IPS DF 6.9 (cell line): Measurements from ENCODE around the gene DMXL1.
A peak's percentile ranks its signal among the peaks of the same experiment; 100 is the strongest.

ENCODE experiments used
- DNase-seq: peaks from one replicate; pipeline ENCODE4 v3.0.0-alpha.2; 2013; ENCODE audit warnings: low read depth, low spot score
- H3K27ac ChIP-seq: one replicate; pipeline ENCODE4 v1.5.1; 2013; ENCODE audit warnings: low read length, control low read depth
- H3K27me3 ChIP-seq: 2 replicates; pipeline ENCODE4 v1.6.1; 2013; ENCODE audit warnings: mild to moderate bottlenecking, low read length; ENCODE audit not compliant: control insufficient read depth, insufficient read depth
- H3K36me3 ChIP-seq: 2 replicates; pipeline ENCODE4 v1.6.1; 2013; ENCODE audit warnings: low read length; ENCODE audit not compliant: control insufficient read depth, insufficient read depth
- H3K4me1 ChIP-seq: 2 replicates; pipeline ENCODE4 v1.6.1; 2013; ENCODE audit warnings: low read length; ENCODE audit not compliant: control insufficient read depth, insufficient read depth
- H3K4me3 ChIP-seq: 2 replicates; pipeline ENCODE4 v1.5.1; 2013; ENCODE audit warnings: mild to moderate bottlenecking, low read length
- H3K9me3 ChIP-seq: 2 replicates; pipeline ENCODE4 v1.6.1; 2013; ENCODE audit warnings: low read length, inconsistent platforms; ENCODE audit not compliant: control insufficient read depth, insufficient read depth
- WGBS: extraction: QIAGEN DNeasy Blood & Tissue Kit; methylation state at CpG from one replicate; pipeline ENCODE4 v1.1.7; 2013; ENCODE audit warnings: mixed read lengths, missing lambda C conversion rate; ENCODE audit not compliant: insufficient read length, insufficient coverage; 5-methylcytosine and 5-hydroxymethylcytosine counted together

Gene DMXL1

GRCh38 chr5:119070828-119071560 is at the start of gene DMXL1:
Gene DMXL1 (plus strand): TSS chr5:119071087. CDS start chr5:119071570, 483 bp downstream.
- Histone ChIP-seq H3K4me3 (peak within 1 kb of the TSS; percentile 91), H3K36me3 (no peaks in the 10 kb centered on the region), H3K27me3 (no peaks in the 10 kb centered on the region), H3K4me1 (0 out of 2 replicates have a peak, but pooled peaks cover 1% of the 10 kb centered on the region), H3K27ac (no peak within 1 kb of the TSS), H3K9me3 (no peaks in the 10 kb centered on the region)
- no CpG with 5 or more reads among the region's 68 CpGs for WGBS
- peak; percentile 98 for DNase-seq

GRCh38 chr5:119021149-119021732 is 49.6 kb upstream of the DMXL1 start:
- Histone ChIP-seq H3K4me3 (no peak overlapping the region), H3K36me3 (no peaks in the 10 kb centered on the region), H3K27me3 (no peaks in the 10 kb centered on the region), H3K9me3 (no peaks in the 10 kb centered on the region), H3K27ac (no peak overlapping the region), H3K4me1 (no peaks in the 10 kb centered on the region)
- no peak for DNase-seq
- no CpG with 5 or more reads among the region's 3 CpGs for WGBS

- H3K36me3 ChIP-seq = no peaks in the 10 kb centered on the region
- no peak for DNase-seq
- no peak overlapping the region for H3K4me3 ChIP-seq
- WGBS = no CpG with 5 or more reads among the region's 5 CpGs
- no peaks in the 10 kb centered on the region for H3K4me1 ChIP-seq
- H3K27me3 ChIP-seq = no peaks in the 10 kb centered on the region
- no peak overlapping the region for H3K27ac ChIP-seq
- no peaks in the 10 kb centered on the region for H3K9me3 ChIP-seq
These were observed 48.7 kb upstream of the DMXL1 start for GRCh38 chr5:119022017-119022745.

GRCh38 chr5:119022773-119023172 is 48.1 kb upstream of the DMXL1 start:
- H3K4me1 ChIP-seq = no peaks in the 10 kb centered on the region
- H3K4me3 ChIP-seq = no peak overlapping the region
- H3K27me3 ChIP-seq = no peaks in the 10 kb centered on the region
- DNase-seq = no peak
- H3K9me3 ChIP-seq = no peaks in the 10 kb centered on the region
- H3K27ac ChIP-seq = no peak overlapping the region
- no CpG with 5 or more reads among the region's 1 CpG for WGBS
- H3K36me3 ChIP-seq = no peaks in the 10 kb centered on the region

GRCh38 chr5:119028575-119028974 is 42.3 kb upstream of the DMXL1 start:
- Histone ChIP-seq H3K27ac (no peak overlapping the region), H3K4me1 (no peaks in the 10 kb centered on the region; the same call in 1 of the 2 replicates), H3K27me3 (no peaks in the 10 kb centered on the region), H3K36me3 (no peaks in the 10 kb centered on the region), H3K9me3 (no peaks in the 10 kb centered on the region), H3K4me3 (no peak overlapping the region)
- WGBS = no CpG with 5 or more reads among the region's 5 CpGs
- DNase-seq = no peak

- Histone ChIP-seq H3K4me3 (no peak overlapping the region), H3K27me3 (no peaks in the 10 kb centered on the region), H3K4me1 (no peaks in the 10 kb centered on the region; the same call in 1 of the 2 replicates), H3K36me3 (no peaks in the 10 kb centered on the region), H3K27ac (no peak overlapping the region), H3K9me3 (no peaks in the 10 kb centered on the region)
- WGBS = no CpG with 5 or more reads among the region's 5 CpGs
- no peak for DNase-seq
These were observed 39.6 kb upstream of the DMXL1 start for GRCh38 chr5:119031011-119031886.

GRCh38 chr5:119031905-119032304 is 39.0 kb upstream of the DMXL1 start:
- Histone ChIP-seq H3K27me3 (no peaks in the 10 kb centered on the region), H3K4me3 (no peak overlapping the region), H3K9me3 (no peaks in the 10 kb centered on the region), H3K4me1 (no peaks in the 10 kb centered on the region; the same call in 1 of the 2 replicates), H3K27ac (no peak overlapping the region), H3K36me3 (no peaks in the 10 kb centered on the region)
- WGBS = no CpG with 5 or more reads among the region's 4 CpGs
- no peak for DNase-seq

GRCh38 chr5:119032656-119033055 is 38.2 kb upstream of the DMXL1 start:
- no peak for DNase-seq
- Histone ChIP-seq H3K9me3 (no peaks in the 10 kb centered on the region), H3K27ac (no peak overlapping the region), H3K4me3 (no peak overlapping the region), H3K36me3 (no peaks in the 10 kb centered on the region), H3K27me3 (no peaks in the 10 kb centered on the region), H3K4me1 (no peaks in the 10 kb centered on the region; the same call in 1 of the 2 replicates)
- no CpG with 5 or more reads among the region's 3 CpGs for WGBS

GRCh38 chr5:119033135-119033534 is 37.8 kb upstream of the DMXL1 start:
- Histone ChIP-seq H3K27ac (no peak overlapping the region), H3K4me1 (no peaks in the 10 kb centered on the region; the same call in 1 of the 2 replicates), H3K27me3 (no peaks in the 10 kb centered on the region), H3K4me3 (no peak overlapping the region), H3K9me3 (no peaks in the 10 kb centered on the region), H3K36me3 (no peaks in the 10 kb centered on the region)
- WGBS = no CpG with 5 or more reads among the region's 3 CpGs
- no peak for DNase-seq
